Trophoblast cell (in vitro differentiated cells and primary cell): ENCODE data around the gene APOM.

Experiments used
- DNase-seq, 2 donors: peaks; one replicate each; pipeline ENCODE4 v3.0.0-alpha.2; 2016
- H2AFZ ChIP-seq: 2 replicates; pipeline ENCODE4 v1.6.1; 2013; ENCODE audit warnings: low read length, moderate library complexity, mild to moderate bottlenecking; ENCODE audit not compliant: insufficient read depth, poor library complexity
- H2AK5ac ChIP-seq: 2 replicates; pipeline ENCODE4 v1.6.1; 2013; ENCODE audit warnings: mild to moderate bottlenecking, low read length
- H2BK120ac ChIP-seq: 2 replicates; pipeline ENCODE4 v1.6.1; 2013; ENCODE audit warnings: low read length, mild to moderate bottlenecking, moderate library complexity; ENCODE audit not compliant: insufficient read depth, poor library complexity
- H2BK12ac ChIP-seq: 2 replicates; pipeline ENCODE4 v1.6.1; 2013; ENCODE audit warnings: mild to moderate bottlenecking, low read length, moderate library complexity
- H2BK5ac ChIP-seq: 2 replicates; pipeline ENCODE4 v1.6.1; 2013; ENCODE audit warnings: low read length, low read depth, moderate library complexity, mild to moderate bottlenecking; ENCODE audit not compliant: poor library complexity
- H3K14ac ChIP-seq: 2 replicates; pipeline ENCODE4 v1.6.1; 2013; ENCODE audit warnings: mild to moderate bottlenecking, low read length
- H3K18ac ChIP-seq: 2 replicates; pipeline ENCODE4 v1.6.1; 2013; ENCODE audit warnings: mild to moderate bottlenecking, low read length
- H3K23ac ChIP-seq: 2 replicates; pipeline ENCODE4 v1.6.1; 2013; ENCODE audit warnings: low read length
- H3K27ac ChIP-seq: 2 replicates; pipeline ENCODE4 v1.5.1; 2013; ENCODE audit warnings: low read depth, mild to moderate bottlenecking, inconsistent platforms, low read length, moderate library complexity
- H3K27me3 ChIP-seq: 2 replicates; pipeline ENCODE4 v1.6.1; 2013; ENCODE audit warnings: inconsistent platforms, mild to moderate bottlenecking, low read length, moderate library complexity; ENCODE audit not compliant: insufficient read depth
- H3K36me3 ChIP-seq, 2 experiments: 1 replicate in 1 of 2; 2 replicates in 1 of 2; pipeline ENCODE4 v1.6.1; 2013; ENCODE audit warnings: low read length in 2 of 2, mild to moderate bottlenecking in 2 of 2, moderate library complexity in 1 of 2; ENCODE audit not compliant: insufficient read depth in 2 of 2, control insufficient read depth in 1 of 2
- H3K4ac ChIP-seq: 2 replicates; pipeline ENCODE4 v1.6.1; 2013; ENCODE audit warnings: low read depth, mild to moderate bottlenecking, low read length, moderate library complexity
- H3K4me1 ChIP-seq, 2 experiments: 1 replicate in 1 of 2; 2 replicates in 1 of 2; pipeline ENCODE4 v1.6.1; 2013; ENCODE audit warnings: low read length in 2 of 2, mild to moderate bottlenecking in 2 of 2, moderate library complexity in 1 of 2; ENCODE audit not compliant: insufficient read depth in 2 of 2, control insufficient read depth in 1 of 2
- H3K4me2 ChIP-seq: 2 replicates; pipeline ENCODE4 v1.6.1; 2013; ENCODE audit warnings: inconsistent platforms, mild to moderate bottlenecking, low read length, moderate library complexity
- H3K4me3 ChIP-seq: 2 replicates; pipeline ENCODE4 v1.5.1; 2013; ENCODE audit warnings: mild to moderate bottlenecking, low read depth, low read length, inconsistent platforms
- H3K79me1 ChIP-seq: one replicate; pipeline ENCODE4 v1.6.1; 2013; ENCODE audit warnings: low read length
- H3K79me2 ChIP-seq: 2 replicates; pipeline ENCODE4 v1.6.1; 2013; ENCODE audit warnings: low read length, mild to moderate bottlenecking; ENCODE audit not compliant: control insufficient read depth, insufficient read depth, poor library complexity
- H3K9ac ChIP-seq: 2 replicates; pipeline ENCODE4 v1.6.1; 2013; ENCODE audit warnings: mild to moderate bottlenecking, low read length
- H3K9me3 ChIP-seq: 2 replicates; pipeline ENCODE4 v1.6.1; 2013; ENCODE audit warnings: low read depth, mild to moderate bottlenecking, control low read depth, inconsistent platforms, low read length; ENCODE audit not compliant: insufficient read depth
- H4K12ac ChIP-seq: 2 replicates; pipeline ENCODE4 v1.6.1; 2013; ENCODE audit warnings: low read depth, mild to moderate bottlenecking, low read length, moderate library complexity
- H4K8ac ChIP-seq: 2 replicates; pipeline ENCODE4 v1.6.1; 2013; ENCODE audit warnings: low read depth, mild to moderate bottlenecking, low read length, moderate library complexity
- H4K91ac ChIP-seq: one replicate; pipeline ENCODE4 v1.6.1; 2013; ENCODE audit warnings: low read depth, mild to moderate bottlenecking, low read length, moderate library complexity
- WGBS: extraction: QIAGEN DNeasy Blood & Tissue Kit; methylation state at CpG from one replicate; pipeline ENCODE4 v1.1.7; 2013; ENCODE audit warnings: missing lambda C conversion rate; ENCODE audit not compliant: insufficient read length, insufficient coverage; ENCODE audit errors: extremely low coverage; 5-methylcytosine and 5-hydroxymethylcytosine counted together

APOM gene

DNA sequence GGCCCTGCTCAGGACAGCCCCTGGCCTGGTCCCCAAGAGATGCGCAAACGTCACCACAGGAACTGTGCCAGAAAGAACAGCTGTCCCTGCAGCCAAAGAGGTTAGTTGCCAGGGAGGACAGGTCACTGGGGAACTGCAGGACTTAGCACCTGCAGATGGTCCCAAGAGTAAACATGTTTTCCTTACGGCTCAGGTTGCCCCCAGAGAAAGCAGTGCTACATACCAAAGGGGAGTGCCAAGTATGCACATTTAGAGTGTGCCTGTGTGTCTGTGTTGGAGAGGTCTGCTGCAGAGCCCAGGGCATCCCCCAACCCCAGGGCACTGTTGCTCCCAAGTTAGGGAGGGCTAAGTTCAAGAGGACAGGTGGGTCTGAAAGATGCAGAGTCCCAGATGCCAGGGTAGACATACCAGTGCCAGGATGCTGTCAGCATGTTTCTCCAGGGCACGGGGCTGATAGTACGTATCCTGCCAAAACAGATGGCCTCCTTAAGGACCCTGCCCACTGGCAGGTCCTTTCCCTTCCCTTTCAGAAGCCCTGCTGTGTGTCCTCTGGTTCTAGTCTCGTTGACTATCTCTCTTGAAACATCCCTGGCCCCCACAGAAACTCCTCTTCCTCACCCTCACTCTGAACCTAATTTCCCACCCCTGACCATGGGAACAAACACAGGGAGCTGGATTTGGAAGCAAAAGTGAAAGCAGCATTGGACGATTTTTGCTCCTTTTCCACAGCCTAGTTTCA is 46.1 kb downstream of the APOM start:
- H3K27ac ChIP-seq, result no peak overlapping the region
- peak overlapping the region; percentile 78 for H3K4ac ChIP-seq
- no peak overlapping the region for H2BK120ac ChIP-seq
- no peak overlapping the region for H2AK5ac ChIP-seq
- peak overlapping the region; percentile 22 for H3K14ac ChIP-seq
- peaks cover 6% of the 10 kb centered on the region for H3K79me2 ChIP-seq
- peaks cover 7 to 8% of the 10 kb centered on the region in 2 experiments for H3K4me1 ChIP-seq
- H4K8ac ChIP-seq, result no peak overlapping the region
- peaks cover 6% of the 10 kb centered on the region for H3K79me1 ChIP-seq
- H3K23ac ChIP-seq, result peak overlapping the region; percentile 46
- peaks cover 8% of the 10 kb centered on the region in 2 experiments for H3K36me3 ChIP-seq
- H3K4me2 ChIP-seq, result peak overlapping the region; percentile 82
- peak overlapping the region; percentile 5 for H3K18ac ChIP-seq
- no CpG with 5 or more reads among the region's 7 CpGs for WGBS
- H4K12ac ChIP-seq, result no peak overlapping the region
- no peak overlapping the region for H2BK5ac ChIP-seq
- H2AFZ ChIP-seq, result no peak overlapping the region
- H3K4me3 ChIP-seq, result no peak overlapping the region
- H3K27me3 ChIP-seq, result no peaks in the 10 kb centered on the region
- no peak overlapping the region for H4K91ac ChIP-seq
- H2BK12ac ChIP-seq, result no peak overlapping the region
- H3K9me3 ChIP-seq, result no peaks in the 10 kb centered on the region
- H3K9ac ChIP-seq, result peak overlapping the region; percentile 60
- no peak for DNase-seq

DNA sequence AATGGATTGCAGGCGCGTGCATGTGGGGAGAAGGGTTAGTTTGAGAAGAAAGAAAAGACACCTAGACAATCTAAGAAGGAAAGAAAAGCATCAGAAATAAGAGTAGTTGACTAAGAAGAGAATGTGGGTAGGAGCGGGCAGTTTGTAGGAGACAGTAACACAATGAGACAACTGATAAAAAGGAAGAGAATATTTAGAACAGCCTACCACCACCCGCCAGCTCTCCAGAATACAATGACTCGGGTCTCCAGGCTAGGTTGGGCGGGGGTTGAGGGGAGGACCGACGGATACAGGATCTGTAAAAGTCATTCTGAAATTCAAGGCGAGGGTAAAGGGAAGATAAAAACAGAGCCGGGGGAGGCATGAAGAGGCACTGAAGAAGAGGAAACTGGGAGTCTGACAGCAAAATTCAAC is 46.7 kb downstream of the APOM start:
- WGBS, result no CpG with 5 or more reads among the region's 10 CpGs
- H3K14ac ChIP-seq, result peak overlapping the region; percentile 48
- H3K18ac ChIP-seq, result peak overlapping the region; percentile 60

DNA sequence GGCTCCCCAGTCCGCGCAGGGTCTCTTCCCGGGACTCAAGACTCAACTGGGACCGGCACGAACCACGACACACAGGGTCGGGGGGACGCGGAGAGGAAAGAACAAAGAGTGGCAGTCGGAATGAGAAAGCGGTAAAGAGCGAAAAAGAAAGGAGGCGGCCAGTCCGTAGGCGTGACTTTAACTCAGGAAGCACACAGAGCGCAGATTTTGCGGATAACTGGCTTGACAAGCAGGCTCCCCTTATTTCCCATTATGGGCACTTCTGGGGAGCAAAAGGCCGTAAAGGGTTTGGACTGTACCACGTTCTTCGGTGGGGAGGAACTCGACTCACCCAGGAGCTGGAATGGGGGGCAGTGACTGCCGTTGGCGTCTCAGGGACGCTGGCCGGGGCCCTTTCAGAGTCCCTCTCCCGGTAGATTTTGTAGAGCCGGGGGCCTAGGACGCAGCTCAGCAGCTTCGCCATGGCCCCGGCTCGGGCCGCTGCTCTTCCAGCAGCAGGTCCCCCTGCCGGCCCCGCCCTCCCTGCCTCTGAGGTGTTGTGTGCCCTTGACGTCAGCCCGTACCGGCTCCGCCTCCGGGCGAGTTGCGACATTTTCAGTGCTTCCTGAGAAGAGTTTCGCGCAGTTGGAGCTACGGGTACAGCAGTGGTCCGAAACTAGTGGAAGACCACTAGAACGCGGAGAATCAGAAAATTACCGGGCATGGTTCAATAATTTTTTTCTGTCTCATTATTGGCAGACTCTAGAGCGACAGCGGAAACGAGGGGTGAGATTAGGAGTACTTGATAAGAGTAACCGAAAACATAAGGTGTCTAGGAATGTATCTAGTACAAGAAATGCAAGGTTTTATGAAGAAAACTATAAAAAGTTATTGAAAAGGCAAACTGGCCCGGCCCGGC is 47.4 kb downstream of the APOM start, which contains the start of gene ABHD16A:
TSS of gene ABHD16A (minus strand) at position 506 of the 898 bp plus-strand sequence. CDS start at position 463, 43 bp downstream.
- no peak within 1 kb of the TSS for H3K23ac ChIP-seq
- peak within 1 kb of the TSS; percentile 88 for H3K4me3 ChIP-seq
- peak within 1 kb of the TSS; percentile 94 for H4K12ac ChIP-seq
- peak within 1 kb of the TSS; percentile 78 for H3K4ac ChIP-seq
- peaks cover 6% of the 10 kb centered on the region for H3K79me1 ChIP-seq
- H2BK120ac ChIP-seq, result peak within 1 kb of the TSS; percentile 29
- H3K18ac ChIP-seq, result peak within 1 kb of the TSS; percentile 60
- H2BK12ac ChIP-seq, result peak within 1 kb of the TSS; percentile 47
- no peaks in the 10 kb centered on the region for H3K27me3 ChIP-seq
- peaks cover 7 to 8% of the 10 kb centered on the region in 2 experiments for H3K4me1 ChIP-seq
- peak within 1 kb of the TSS; percentile 48 for H3K14ac ChIP-seq
- DNase-seq, result peak; percentile 99 to 100
- peak within 1 kb of the TSS; percentile 99 for H3K9ac ChIP-seq
- H2AFZ ChIP-seq, result peak within 1 kb of the TSS; percentile 60
- peak within 1 kb of the TSS; percentile 82 for H3K4me2 ChIP-seq
- H3K9me3 ChIP-seq, result peaks cover 2% of the 10 kb centered on the region
- H2BK5ac ChIP-seq, result peak within 1 kb of the TSS; percentile 38
- H4K91ac ChIP-seq, result peak within 1 kb of the TSS; percentile 71
- no CpG with 5 or more reads among the region's 54 CpGs for WGBS
- H2AK5ac ChIP-seq, result no peak within 1 kb of the TSS
- H3K36me3 ChIP-seq, result peaks cover 5 to 7% of the 10 kb centered on the region in 2 experiments
- peaks cover 6% of the 10 kb centered on the region for H3K79me2 ChIP-seq
- H4K8ac ChIP-seq, result peak within 1 kb of the TSS; percentile 87
- peak within 1 kb of the TSS; percentile 94 for H3K27ac ChIP-seq

More for the DNA sequence above, 46.7 kb downstream of the APOM start:
- Histone ChIP-seq H2BK12ac (no peak overlapping the region), H3K79me2 (peaks cover 6% of the 10 kb centered on the region), H4K12ac (peak overlapping the region; percentile 94), H3K27ac (peak overlapping the region; percentile 94), H3K4me3 (peak overlapping the region; percentile 88), H3K23ac (no peak overlapping the region), H2AK5ac (no peak overlapping the region), H4K91ac (peak overlapping the region; percentile 69), H3K9me3 (peaks cover 2% of the 10 kb centered on the region), H2AFZ (peak overlapping the region; percentile 38), H3K4me2 (peak overlapping the region; percentile 82), H4K8ac (peak overlapping the region; percentile 87), H3K4me1 (peaks cover 7 to 8% of the 10 kb centered on the region in 2 experiments), H3K79me1 (peaks cover 6% of the 10 kb centered on the region), H2BK120ac (peak overlapping the region; percentile 29), H3K4ac (peak overlapping the region; percentile 78), H2BK5ac (peak overlapping the region; percentile 38), H3K27me3 (no peaks in the 10 kb centered on the region), H3K9ac (peak overlapping the region; percentile 99), H3K36me3 (peaks cover 7% of the 10 kb centered on the region in 2 experiments)
- DNase-seq, result peak in 1 of 2 donors; percentile 15

DNA sequence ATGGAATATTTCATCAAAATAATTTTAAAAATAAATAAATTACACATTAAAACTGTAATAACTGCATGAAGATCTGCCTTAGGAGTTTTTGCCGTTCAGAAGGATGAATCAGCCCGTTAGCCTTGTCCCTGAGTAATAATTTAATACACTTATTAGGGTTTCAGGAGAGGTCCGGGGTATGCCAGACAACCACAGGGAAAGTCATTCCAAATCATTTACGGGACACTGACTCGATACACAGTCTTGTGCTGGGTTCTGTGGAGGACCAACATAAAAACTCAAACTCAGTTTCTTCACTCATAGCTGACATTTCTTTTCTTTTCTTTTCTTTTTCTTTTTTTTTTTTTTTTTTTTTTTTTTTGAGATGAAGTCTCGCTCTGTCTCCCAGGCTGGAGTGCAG is 50.2 kb downstream of the APOM start:
- Histone ChIP-seq H2AFZ (no peak overlapping the region), H4K12ac (no peak overlapping the region)
- DNase-seq, result no peak

More for the DNA sequence above, 50.2 kb downstream of the APOM start:
- WGBS, result no CpG with 5 or more reads among the region's 6 CpGs
- no peak overlapping the region for H3K18ac ChIP-seq
- no peak overlapping the region for H2AK5ac ChIP-seq
- no peak overlapping the region for H4K8ac ChIP-seq
- H3K9me3 ChIP-seq, result peaks cover 2% of the 10 kb centered on the region
- peaks cover 6% of the 10 kb centered on the region for H3K79me1 ChIP-seq
- H3K4me1 ChIP-seq, result peaks cover 6 to 8% of the 10 kb centered on the region in 2 experiments
- no peak overlapping the region for H3K4ac ChIP-seq
- no peak overlapping the region for H2BK5ac ChIP-seq
- H3K14ac ChIP-seq, result no peak overlapping the region
- H4K91ac ChIP-seq, result no peak overlapping the region
- no peak overlapping the region for H2BK12ac ChIP-seq
- no peak overlapping the region for H3K23ac ChIP-seq
- H3K27ac ChIP-seq, result no peak overlapping the region
- no peak overlapping the region for H3K4me2 ChIP-seq
- no peak overlapping the region for H2BK120ac ChIP-seq
- H3K27me3 ChIP-seq, result no peaks in the 10 kb centered on the region
- peaks cover 6% of the 10 kb centered on the region for H3K79me2 ChIP-seq
- H3K9ac ChIP-seq, result no peak overlapping the region
- H3K36me3 ChIP-seq, result peaks cover 1 to 2% of the 10 kb centered on the region in 2 experiments
- H3K4me3 ChIP-seq, result no peak overlapping the region
